ENCODE measurements around the gene MYBL2.

GRCh38 chr20:43726333-43726732 is 59.4 kb downstream of the MYBL2 start:
- no peak for TF ChIP-seq POLR2AphosphoS5 (IDR thresholded peaks at IDR 0.05; ENCODE audit: borderline replicate concordance, low read depth, low read length)
- TF ChIP-seq EZH2 (IDR thresholded peaks at IDR 0.05): no peak
